Glutamatergic neuron (in vitro differentiated cells): ENCODE results near the gene RXFP1. TPM values are rescaled to one million over a fixed set of nuclear protein-coding genes. Genes with fewer than 3 reads are reported as not detected.

Experiments used
- DNase-seq: peaks from one replicate; pipeline ENCODE4 v3.0.0; 2022
- H3K27ac Mint-ChIP-seq: one replicate; pipeline ENCODE4 v1.8.0; 2020; ENCODE audit warnings: mild to moderate bottlenecking, mixed read lengths, inconsistent platforms; ENCODE audit not compliant: unreplicated experiment
- H3K27me3 Mint-ChIP-seq: one replicate; pipeline ENCODE4 v1.8.0; 2020; ENCODE audit warnings: mild to moderate bottlenecking, moderate library complexity, mixed read lengths, inconsistent platforms; ENCODE audit not compliant: unreplicated experiment
- H3K36me3 Mint-ChIP-seq: one replicate; pipeline ENCODE4 v1.8.0; 2020; ENCODE audit warnings: mild to moderate bottlenecking, mixed read lengths, inconsistent platforms; ENCODE audit not compliant: unreplicated experiment
- H3K4me1 Mint-ChIP-seq: one replicate; pipeline ENCODE4 v1.8.0; 2020; ENCODE audit warnings: mild to moderate bottlenecking, low read depth, mixed read lengths, inconsistent platforms; ENCODE audit not compliant: unreplicated experiment
- H3K4me3 Mint-ChIP-seq: one replicate; pipeline ENCODE4 v1.8.0; 2020; ENCODE audit warnings: mild to moderate bottlenecking, mixed read lengths, inconsistent platforms; ENCODE audit not compliant: unreplicated experiment
- H3K9me3 Mint-ChIP-seq: one replicate; pipeline ENCODE4 v1.8.0; 2020; ENCODE audit warnings: mild to moderate bottlenecking, moderate library complexity, mixed read lengths, inconsistent platforms; ENCODE audit not compliant: unreplicated experiment
- CTCF ChIP-seq: fragments of 200-600 bp; sonication (generic); IDR thresholded peaks from one replicate; pipeline ENCODE4 v1.5.0; 2021; ENCODE audit not compliant: partially characterized antibody, unreplicated experiment
- total RNA-seq: library from RNA; stranded (reverse); fragmentation: NEBNext Ultra II Directional; extraction: Animal tissue kit (Norgen Biotek cat#: 25700); gene quantifications from one replicate; pipeline ENCODE4 v1.2.1, GENCODE V29; 2021; ENCODE audit not compliant: unreplicated experiment

RXFP1 gene
- total RNA-seq, 1 donor from 2014 or later: not detected

GRCh38 chr4:158590306-158590705 is 68.6 kb downstream of the RXFP1 start:
- no peaks in the 10 kb centered on the region for H3K27me3 Mint-ChIP-seq
- no peak overlapping the region for H3K4me3 Mint-ChIP-seq
- no peak for TF ChIP-seq CTCF
- no peaks in the 10 kb centered on the region for H3K9me3 Mint-ChIP-seq
- no peaks in the 10 kb centered on the region for H3K36me3 Mint-ChIP-seq
- H3K27ac Mint-ChIP-seq: no peak overlapping the region
- DNase-seq: no peak
- H3K4me1 Mint-ChIP-seq: no peaks in the 10 kb centered on the region

GRCh38 chr4:158590824-158591223 is 69.1 kb downstream of the RXFP1 start:
- no peak overlapping the region for H3K27ac Mint-ChIP-seq
- H3K9me3 Mint-ChIP-seq: no peaks in the 10 kb centered on the region
- no peak for DNase-seq
- H3K4me1 Mint-ChIP-seq: no peaks in the 10 kb centered on the region
- H3K27me3 Mint-ChIP-seq: no peaks in the 10 kb centered on the region
- no peak for TF ChIP-seq CTCF
- no peaks in the 10 kb centered on the region for H3K36me3 Mint-ChIP-seq
- H3K4me3 Mint-ChIP-seq: no peak overlapping the region

GRCh38 chr4:158597879-158598596 is 76.4 kb downstream of the RXFP1 start:
- H3K4me1 Mint-ChIP-seq: no peaks in the 10 kb centered on the region
- DNase-seq: no peak
- H3K27ac Mint-ChIP-seq: no peak overlapping the region
- no peaks in the 10 kb centered on the region for H3K9me3 Mint-ChIP-seq
- H3K27me3 Mint-ChIP-seq: no peaks in the 10 kb centered on the region
- H3K4me3 Mint-ChIP-seq: no peak overlapping the region
- TF ChIP-seq CTCF: no peak
- H3K36me3 Mint-ChIP-seq: no peaks in the 10 kb centered on the region

- Mint-ChIP-seq H3K27me3 (no peaks in the 10 kb centered on the region), H3K4me1 (no peaks in the 10 kb centered on the region), H3K36me3 (no peaks in the 10 kb centered on the region), H3K9me3 (no peaks in the 10 kb centered on the region), H3K4me3 (no peak overlapping the region), H3K27ac (no peak overlapping the region)
- no peak for TF ChIP-seq CTCF
- no peak for DNase-seq
Measured at GRCh38 chr4:158599150-158599549, 77.5 kb downstream of the RXFP1 start.

GRCh38 chr4:158599765-158600498 is 78.2 kb downstream of the RXFP1 start:
- Mint-ChIP-seq H3K4me3 (no peak overlapping the region), H3K36me3 (no peaks in the 10 kb centered on the region)

More at GRCh38 chr4:158599765-158600498, 78.2 kb downstream of the RXFP1 start:
- Mint-ChIP-seq H3K27ac (no peak overlapping the region), H3K27me3 (no peaks in the 10 kb centered on the region), H3K9me3 (no peaks in the 10 kb centered on the region), H3K4me1 (no peaks in the 10 kb centered on the region)
- TF ChIP-seq CTCF: no peak
- no peak for DNase-seq
